Activated T-helper 1 cell treated with Interleukin-2 at 50 U/mL for 16 hours (primary cell): Measurements from ENCODE around the gene OLFML2B.

Experiments
- DNase-seq: peaks from one replicate; pipeline ENCODE4 v3.0.0-alpha.2; 2020; ENCODE audit warnings: low read depth

Gene OLFML2B

GRCh38 chr1:162006081-162006480 is 17.6 kb downstream of the OLFML2B start:
- DNase-seq = no peak

DNA sequence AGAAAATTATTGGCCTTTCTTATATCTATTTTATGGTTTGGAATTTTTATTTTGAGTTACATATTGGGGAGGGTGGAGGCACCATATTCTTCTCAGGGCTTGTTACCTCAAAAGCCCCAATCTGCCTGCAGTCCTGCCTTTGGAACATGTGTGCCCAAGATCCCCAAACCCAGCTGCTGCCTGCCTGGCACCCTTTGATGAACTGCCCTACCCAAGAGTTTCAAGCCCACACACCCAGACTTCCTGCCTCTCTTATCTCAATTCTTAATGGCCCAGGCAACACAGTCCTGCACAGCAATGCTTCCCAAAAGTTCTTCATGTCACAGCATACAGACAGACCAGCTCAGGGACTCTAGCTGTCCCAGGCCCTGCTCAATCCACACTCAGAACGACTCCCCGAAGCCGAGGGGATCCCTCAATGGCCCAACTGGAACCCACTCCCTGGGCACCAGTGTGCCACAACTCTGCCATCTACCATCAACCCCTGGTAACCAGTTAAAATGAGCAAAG is 19.2 kb downstream of the OLFML2B start:
- no peak for DNase-seq

DNA sequence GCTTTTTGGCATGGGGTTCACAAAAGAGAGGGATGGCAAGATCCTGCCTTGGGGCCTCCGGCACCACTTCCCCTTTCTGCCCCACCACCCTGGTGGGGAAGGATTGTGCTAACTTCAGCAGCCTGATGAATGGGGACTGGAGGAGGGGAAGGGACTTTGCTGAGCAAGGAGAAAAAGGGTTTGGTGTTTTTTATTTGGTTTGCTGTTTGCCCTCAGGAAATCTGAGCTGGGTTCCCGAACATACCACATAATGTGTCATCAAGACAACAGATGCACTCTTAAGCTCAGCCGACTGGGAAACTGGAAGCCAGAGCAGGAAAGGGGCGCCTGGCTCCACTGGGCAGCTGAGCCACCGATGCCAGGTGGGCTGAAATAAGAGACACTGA is 19.8 kb downstream of the OLFML2B start:
- no peak for DNase-seq

DNA sequence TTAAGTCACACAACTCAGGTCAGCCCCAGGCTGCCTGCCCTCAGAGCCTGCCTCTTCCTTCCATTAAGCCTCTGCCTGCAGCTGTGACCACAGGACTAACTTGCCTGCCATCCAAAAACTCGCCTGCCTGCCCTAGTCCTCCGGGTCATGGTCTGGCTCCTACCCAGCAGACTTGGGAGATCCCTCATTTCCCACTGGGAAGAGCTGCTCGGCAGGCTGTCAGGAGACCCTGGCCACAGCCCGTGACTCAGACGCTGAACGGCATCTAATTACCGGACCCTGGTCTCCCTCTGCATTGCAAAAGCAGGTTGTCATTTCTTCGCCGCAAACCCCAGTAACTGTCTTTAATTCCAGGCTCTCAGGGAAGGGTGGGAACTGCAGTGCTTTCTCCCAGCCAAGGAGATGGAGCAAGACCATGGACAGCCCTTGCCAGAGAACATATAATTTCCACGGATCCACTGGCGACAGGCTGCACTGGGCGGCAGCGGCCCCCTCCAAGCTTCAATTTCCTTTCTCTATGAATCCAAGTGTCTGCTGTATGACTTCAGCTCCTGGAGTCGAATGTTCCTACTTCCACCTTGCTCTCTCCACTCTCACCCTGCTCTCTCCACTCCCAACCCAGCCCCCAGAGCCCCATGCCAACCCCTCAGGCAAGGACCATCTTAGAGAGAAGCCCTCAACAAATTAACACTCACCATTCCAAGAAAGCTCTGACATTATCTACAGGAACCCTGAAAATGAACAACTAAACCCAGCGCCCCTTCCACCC is 20.4 kb downstream of the OLFML2B start:
- DNase-seq = no peak

DNA sequence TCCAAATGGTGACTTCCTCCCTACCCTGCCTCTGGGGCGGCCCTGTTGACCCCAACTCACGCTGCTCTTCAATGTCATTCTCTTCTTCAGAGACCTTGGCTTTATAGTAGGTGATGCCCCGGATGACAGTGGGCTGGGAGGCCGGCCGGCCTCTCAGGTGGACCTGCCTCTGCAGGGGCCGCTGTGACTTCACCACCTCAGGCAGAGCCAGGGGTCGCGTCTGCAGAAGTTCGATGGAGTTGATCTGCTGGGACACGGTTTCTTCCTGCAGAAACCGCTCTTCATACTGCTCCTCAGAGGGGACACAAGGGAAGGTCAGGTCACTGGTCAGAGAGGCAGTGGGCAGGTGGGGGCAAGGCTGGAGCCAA is 23.6 kb downstream of the OLFML2B start:
- DNase-seq = no peak

GRCh38 chr1:161999301-162000052 is 24.2 kb downstream of the OLFML2B start:
- DNase-seq = no peak

DNA sequence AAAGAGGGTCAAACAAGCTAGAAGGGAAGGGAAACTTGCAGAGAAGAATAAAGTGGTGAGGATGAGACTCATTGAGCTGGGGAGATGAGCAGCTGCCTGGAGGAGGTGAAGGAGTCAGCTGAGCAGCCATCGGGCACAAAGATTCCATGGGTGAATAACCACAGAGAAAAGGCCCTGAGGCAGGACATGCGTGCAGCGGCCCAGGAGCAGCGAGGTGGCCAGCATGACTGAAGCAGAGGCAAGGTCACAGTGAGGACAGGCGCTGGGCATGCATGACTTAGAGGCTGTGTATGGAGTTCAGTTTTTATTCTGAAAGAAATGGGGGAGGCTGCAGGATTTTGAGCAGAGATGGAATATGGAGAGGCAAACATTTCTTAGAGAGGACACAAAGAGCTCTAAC is 24.9 kb downstream of the OLFML2B start:
- no peak for DNase-seq

- DNase-seq = no peak
Observed at GRCh38 chr1:161997152-161997551, 26.5 kb downstream of the OLFML2B start.

GRCh38 chr1:161994175-161994668 is 29.4 kb downstream of the OLFML2B start:
- DNase-seq = no peak

- DNase-seq = no peak
Observed at GRCh38 chr1:161993576-161993975, 30.1 kb downstream of the OLFML2B start.

DNA sequence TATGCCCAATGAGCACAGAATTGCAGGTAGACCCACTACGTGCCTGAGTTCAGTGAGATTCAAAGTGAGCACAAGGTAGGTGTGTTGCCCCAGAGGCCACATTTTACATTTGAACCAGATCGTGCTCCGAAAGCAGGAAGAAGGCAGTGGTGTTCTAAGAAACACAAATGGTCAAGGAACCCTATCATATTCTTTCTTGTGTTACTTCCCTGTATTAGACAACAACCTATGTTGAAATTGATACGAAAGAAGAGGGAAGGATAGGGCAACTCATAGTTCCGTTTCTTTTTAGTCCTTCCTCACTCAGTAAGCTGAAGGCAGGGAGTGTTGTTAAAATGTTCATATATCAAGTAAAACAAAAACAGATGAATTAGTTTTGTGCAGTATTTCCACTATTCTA is 33.9 kb downstream of the OLFML2B start:
- DNase-seq = no peak

- no peak for DNase-seq
Observed at GRCh38 chr1:161989108-161989507, 34.6 kb downstream of the OLFML2B start.

DNA sequence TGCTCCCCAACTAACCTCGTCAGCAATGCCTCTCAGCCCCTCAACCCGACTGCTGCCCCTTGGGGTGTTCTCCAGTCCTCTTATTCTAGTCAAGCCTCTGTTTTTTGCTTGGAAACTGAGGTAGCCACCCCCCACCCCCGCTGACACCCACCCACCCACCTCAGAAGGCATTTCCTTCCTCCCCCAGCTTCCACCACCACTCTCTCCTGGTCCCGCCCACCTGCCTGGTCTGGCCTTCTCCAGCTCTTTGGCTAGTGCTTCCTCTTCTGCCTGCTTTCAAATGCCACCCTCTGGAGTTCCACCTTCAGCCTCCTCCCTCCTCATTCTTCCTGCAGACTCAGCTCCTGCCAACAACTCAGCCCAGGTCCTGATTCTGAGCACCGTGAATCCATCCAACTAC is 35.3 kb downstream of the OLFML2B start:
- no peak for DNase-seq

DNA sequence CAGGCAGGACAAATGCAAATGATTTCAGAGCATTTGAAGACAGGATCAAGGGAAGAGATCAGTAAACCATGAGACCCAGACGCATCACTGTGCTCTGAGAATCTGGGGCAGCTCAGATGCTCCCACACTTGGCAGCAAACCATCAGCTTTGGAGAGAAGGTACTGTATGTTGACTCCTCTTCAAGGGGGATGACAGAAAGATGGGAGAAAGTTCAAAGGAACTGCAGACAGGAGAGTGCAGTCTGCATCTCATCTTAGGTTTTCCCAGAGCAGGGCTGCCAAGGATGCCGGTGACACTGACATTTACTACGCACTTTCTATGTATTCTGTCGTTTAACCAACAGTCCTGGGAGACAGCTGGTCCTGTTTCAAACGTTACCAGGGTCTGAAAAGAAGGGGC is 35.8 kb downstream of the OLFML2B start:
- no peak for DNase-seq

DNA sequence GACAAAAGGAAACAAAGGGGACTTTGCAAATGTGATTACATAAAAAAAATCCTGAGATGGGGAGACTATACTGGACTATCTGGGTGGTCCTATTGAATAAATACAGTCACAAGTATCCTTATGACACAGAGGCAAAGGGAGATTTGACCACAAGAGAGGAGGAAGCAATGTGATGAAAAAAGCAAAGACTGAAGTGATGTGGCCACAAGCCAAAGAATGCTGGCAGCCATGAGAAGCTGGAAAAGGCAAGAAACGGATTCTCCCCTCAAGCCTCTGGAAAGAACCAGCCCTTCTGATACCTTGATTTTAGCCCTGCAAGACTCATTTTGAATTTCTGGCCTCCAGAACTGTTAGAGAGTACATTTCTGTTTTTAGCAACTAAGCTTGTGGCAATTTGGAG is 36.4 kb downstream of the OLFML2B start:
- no peak for DNase-seq

DNA sequence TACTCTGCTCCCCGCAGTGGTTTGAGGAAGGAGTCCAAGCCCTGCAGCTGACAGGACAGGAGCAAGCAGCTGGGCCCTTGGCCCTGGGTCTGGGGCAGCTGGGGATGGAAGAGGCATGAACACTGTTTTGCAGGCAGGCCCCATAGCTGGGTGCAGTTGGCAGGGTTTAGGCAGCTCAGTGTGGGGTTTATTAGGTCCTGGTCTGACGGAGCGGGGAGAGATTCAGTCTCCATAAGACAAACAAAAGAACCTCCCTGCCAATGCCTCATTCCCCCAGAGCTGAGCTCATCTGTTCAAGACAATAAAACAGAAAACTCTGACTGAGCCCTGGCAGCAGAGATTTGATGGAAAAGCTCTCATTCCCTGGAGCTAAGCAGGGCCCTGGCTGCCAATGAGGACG is 37.3 kb downstream of the OLFML2B start:
- DNase-seq = no peak

DNA sequence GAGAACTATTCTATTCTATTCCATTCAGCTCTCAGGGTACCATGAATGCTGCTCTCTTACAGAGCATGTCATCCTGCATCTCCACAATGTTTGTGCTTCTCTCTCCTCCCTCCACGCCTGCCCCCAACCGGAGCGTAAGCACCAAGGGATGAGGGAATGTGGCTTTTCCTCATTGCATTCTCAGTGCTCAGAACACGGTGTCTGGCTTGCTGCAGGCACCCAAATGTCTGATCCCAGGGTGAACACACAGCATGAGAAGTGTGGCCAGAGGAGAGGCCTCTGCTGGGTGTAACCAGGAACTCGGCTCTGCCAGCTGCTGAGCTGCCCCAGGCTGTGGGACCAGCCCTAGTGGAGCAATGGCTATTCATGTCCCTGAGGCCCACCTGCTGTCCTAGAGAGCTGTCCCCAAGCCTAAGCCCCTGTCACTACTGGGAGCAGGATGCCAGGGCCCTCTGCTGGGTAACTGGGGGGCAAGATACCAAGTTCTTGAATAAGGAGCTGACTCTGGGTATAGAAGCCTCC is 38.3 kb downstream of the OLFML2B start:
- DNase-seq = no peak

GRCh38 chr1:161983725-161984124 is 39.9 kb downstream of the OLFML2B start:
- no peak for DNase-seq

DNA sequence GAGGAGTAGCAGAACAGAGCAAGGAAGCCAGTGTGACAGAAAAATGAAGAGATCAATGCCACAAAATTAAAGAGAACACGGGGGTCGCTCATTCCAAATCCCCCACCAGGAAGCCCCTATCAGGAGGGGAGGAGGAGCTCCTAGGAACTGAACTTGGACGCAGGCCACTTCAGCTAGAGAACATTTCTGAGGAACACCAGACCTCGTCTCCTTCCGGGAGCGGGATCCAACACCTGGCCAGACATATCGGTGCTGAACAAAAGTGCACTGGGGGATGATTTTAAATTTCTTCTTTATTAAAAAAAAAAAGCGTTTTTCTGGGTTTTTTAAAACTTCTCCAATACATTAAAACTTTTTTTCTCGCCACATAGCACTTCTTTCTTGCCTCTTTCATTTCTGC is 40.8 kb downstream of the OLFML2B start:
- DNase-seq = no peak

DNA sequence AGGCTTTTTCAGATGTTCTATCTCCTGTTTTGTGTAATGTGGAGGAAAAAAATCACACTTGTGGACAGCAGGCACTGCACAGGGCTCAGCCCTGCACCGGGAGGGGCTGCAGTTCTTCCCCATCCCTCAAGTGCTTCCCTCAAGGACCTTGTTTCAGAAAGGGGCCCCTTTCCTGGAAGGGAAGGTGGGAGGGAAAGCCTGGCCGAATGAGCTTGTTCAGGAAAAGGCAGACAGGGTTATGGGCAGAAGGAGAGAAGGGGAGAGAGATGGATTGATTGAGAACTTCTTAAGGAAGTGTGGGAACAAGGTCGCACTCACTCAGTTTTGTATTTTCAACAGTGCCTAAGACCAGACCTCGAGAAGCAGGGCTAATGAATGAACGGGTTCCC is 41.2 kb downstream of the OLFML2B start:
- DNase-seq = no peak

DNA sequence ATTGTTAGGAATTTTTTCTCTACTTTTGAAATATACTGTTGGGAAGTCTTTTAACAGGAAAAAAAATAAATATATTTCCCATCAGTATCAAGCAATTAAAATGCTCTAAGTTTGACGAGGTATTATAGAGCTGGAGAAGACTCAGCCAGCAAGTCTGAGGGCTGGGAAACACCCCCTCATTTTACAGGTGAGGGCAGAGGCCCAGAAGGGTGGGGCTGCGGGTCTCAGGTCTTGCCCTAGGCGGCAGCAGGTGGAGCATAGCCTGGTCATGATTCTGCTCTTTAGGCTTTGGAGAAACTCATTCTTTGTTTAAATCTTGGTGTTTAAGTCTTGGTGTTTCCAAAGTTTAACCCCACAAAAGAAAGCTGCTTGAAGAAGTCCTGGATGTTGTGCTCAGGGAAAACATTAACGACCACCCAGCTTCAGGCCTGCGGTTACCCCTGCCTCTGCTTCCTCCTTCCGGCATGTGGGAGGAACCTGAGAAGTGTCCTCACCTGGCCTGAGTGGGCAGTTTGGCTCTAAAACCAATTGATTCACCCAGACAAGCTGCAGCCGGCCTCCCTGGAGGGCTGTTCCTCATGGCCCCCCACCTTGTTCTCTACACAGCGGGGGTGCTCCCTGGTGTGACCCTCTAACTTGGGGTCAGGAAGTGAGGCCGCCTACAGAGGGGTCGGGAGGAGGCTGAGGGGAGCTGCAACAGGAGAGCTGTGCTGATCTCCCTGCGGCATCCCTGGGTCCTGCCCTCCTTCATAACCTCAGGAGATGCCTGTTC is 41.7 kb downstream of the OLFML2B start:
- DNase-seq = no peak

DNA sequence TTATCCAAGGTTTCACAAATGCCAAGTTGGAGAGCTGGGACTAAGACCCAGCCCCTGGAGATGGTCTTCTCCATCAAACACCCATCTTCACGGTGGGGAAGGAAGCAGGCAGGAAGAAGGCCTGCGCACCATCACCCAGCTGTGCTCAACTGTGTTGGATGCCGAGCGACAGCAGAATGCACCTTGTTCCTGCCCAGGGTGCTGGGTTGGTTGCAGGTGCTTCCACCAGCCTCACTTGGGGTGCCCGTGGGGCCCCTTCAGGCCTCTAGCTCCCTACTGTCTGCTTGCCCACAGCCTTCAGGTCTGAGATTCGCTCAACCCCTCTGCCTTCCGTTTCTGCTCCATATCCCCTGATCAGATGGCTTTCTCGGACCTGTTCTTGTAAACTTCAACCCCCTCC is 42.5 kb downstream of the OLFML2B start:
- no peak for DNase-seq
